ENCODE results near the gene GJD3.

The GJD3 gene

DNA sequence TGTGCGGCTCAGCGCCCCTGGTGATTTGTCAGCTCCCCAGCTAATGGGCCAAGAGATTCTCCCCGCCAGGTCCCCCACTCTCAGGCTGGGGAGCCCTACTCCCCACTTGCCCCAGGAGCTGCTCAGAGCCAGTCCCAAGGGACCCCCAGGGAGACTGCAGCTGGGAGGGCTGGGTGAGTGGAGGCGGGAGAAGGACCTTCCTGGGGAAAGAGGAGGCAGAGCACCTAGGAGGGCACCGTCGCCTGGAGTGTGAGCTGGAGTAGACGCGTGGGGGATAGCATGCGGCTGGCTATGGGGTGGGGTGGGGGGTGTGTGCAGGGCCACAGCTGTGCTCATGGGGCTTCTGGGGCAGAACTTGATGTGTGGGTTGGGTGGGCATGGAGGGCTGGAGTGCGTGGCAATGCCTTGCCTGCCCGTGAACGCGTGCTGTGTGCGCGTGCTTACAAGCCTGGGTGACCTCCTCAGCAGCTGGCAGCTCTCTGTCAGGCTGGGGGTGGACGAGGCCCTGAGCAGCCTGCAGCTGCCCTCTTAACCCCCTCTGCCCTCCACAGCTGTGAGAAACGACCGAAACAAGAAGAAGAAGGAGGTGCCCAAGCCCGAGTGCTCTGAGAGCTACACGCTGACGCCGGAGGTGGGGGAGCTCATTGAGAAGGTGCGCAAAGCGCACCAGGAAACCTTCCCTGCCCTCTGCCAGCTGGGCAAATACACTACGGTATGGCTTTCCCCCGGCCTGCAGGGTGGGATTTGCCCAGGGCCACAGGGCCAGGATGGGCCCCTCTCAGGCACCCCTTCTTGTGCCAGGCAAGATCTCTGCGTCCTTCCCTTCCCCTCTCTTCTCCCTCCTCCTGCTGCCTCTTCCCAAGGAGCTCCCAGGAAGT is 12.9 kb downstream of the GJD3 start:
- DNase-seq = no peak

DNA sequence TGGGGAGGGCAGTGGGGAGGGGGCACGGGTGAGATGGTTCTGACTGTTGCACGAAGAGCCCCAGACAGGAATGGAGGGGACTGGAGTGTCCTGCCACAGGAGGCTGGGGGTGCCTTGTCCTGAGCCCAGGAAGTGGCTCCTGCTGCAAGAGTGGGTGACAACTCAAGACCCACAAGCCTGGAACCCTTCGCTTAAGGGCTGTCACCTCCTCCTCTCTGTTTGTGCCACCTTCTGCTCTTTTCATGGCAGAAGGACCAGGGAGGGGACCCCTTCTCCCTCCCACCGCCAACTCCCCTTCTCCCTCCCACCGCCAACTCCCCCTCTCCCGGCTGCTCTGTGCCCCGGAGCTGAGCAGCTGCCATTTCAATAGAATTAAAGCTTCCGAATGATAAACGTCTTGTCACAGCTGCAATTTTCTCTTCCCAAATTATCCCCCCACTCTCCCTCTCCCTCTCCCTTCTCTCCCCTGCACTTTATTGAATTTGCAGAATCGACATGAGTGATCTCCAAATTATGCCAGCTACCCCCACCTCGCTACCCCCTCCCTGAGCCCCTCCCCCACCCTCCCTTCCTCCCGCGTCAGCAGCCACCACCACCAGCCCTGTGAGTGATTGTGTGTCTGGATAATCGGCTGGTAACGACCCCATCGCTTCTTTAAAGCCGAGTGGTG is 13.7 kb downstream of the GJD3 start:
- no peak for DNase-seq

DNA sequence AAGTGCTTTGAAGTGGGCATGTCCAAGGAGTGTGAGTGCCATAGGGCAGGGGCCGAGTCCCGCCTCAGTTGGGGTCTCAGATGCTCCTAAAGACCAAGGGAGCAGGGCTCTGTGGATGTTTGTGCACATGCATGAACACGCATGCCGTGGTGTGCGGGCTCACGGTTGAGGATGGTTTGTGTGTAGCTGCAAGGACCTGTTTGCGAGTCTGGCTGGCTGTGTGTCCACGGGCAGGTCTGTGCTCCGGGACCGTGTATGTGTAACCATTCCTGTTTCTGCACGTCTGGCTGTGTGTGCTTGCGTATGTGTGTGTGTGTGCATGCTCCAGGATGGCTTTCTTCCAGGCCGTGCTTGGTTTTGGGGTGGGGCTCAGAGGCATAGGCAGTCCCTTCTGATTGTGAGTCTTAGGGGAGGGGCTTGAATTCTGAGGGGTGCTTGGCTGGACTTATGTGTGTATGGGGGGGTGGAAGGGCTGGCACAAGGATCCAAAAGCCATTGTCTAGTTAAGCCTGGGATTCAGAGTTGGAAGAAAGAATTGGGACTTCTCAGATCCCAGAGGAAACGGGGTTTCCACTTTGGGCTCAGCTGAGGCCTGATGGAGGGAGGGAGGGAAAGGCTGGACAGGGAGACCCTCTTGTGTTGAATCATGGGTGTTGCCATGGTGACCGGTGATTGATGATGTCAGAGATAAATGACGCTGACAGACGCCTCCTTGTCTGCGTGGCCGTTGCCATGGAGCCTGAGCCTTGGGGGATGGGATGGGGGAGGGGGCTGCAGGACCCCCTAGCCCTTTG is 14.4 kb downstream of the GJD3 start:
- no peak for DNase-seq

DNA sequence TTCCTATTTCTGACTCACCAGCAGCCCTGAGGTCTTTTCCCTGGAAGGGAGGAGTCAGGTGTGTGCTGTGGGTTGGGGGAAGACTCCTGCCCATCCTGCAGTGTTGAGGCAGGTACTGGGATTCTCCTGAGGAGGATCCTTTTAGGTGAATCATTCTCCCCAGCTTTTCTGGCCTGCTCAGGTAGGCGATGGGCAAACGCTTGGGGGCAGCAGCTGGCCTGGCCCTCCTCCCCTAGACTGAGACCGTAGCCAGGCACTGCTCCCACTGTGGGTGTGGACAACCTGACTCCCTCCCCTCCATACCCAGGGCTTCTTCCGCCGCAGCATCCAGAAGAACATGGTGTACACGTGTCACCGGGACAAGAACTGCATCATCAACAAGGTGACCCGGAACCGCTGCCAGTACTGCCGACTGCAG is 15.1 kb downstream of the GJD3 start:
- DNase-seq = no peak

DNA sequence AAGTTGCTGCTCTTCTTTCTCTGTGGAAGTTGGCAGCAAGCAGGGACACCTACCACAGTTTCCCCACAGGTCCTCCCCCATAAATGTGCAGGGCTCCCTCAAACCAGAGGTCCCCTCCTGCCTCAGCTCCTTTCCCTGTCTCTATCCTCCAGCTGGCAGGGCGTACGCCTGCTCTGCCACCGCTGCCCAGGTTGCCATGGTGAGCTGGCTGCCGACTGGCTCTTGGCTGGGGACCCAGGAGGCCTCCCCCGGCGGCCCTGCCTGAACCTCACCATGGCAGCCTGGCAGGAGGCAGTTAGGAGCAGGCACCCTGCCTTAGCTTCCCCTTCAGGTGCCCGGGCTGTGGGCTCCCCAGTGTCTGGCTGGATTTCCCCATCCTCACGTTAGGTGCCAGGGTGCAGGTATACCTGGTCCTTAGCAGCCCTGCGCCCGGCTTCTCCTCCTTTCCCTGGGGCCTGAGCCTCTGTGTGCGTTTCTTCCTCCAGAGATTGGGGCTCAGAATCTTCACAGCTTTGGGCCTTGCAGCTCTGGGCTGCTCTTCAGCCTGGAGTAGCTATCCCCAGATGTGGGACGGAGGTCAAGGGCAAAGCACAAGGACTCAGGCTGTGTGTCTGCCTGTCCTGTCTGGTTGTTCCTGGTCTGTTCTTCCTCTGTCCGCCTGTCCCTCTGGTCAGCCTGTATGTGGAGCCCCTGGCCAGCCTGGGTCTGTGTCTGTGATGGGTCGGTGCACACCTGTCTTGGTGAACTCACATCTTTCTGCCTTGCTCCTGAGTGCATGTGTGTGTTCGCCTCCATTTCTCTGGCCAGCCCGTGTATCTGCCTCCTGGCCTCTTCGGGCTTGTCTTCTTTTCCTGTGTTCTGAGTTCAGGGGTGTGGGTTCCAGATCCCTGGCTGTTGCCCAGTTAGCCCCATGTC is 15.7 kb downstream of the GJD3 start:
- no peak for DNase-seq

DNA sequence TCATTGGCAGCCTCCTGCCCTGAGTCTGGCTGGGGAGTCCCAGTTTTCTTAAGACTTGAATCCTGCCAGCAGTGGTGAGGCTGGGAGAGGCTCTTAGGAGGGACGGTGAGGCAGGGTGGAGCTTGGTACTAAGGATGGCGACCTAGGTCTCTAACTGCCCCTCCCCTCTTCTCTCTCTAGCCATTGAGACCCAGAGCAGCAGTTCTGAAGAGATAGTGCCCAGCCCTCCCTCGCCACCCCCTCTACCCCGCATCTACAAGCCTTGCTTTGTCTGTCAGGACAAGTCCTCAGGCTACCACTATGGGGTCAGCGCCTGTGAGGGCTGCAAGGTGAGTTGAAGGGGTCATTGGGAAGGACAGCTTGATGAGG is 16.4 kb downstream of the GJD3 start:
- DNase-seq = no peak

DNA sequence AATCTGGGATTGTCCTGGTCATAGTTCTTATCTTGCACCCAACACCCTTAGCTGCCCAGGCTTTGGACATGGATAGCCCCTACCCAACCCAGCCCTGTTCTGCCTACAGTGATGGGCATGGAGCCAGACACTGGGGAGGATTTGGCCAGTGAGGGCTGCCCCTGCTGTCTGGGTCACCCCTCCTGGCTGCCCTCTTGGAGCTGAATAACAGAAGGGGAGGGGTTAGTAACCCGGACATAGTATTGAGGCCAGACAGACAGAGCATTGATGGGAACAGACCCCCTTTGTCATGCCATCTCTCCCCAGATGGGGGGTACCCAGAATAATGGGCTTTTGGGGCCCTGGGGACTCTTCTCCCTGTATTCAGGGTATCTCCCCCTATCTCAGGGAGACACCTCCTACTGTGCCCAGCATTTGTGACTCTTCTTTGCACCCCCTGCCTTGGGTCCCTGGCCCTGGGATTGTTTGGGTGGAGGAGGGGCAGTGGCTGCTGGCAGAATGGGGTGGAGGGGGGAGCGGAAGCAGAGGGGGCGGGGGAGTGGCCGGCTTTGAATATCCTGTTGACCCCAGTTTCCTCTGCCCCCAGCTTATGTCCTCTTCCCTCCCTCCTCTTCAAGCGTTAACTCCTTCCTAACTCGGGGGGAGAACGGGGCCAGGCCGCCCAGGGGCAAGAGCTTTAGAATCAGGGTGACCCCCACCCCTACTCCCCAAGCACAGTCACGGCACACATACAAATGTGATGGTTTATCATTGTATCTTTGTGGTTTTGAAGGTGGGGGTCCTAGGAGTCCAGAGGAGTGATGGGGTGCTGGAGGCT is 17.0 kb downstream of the GJD3 start:
- no peak for DNase-seq

DNA sequence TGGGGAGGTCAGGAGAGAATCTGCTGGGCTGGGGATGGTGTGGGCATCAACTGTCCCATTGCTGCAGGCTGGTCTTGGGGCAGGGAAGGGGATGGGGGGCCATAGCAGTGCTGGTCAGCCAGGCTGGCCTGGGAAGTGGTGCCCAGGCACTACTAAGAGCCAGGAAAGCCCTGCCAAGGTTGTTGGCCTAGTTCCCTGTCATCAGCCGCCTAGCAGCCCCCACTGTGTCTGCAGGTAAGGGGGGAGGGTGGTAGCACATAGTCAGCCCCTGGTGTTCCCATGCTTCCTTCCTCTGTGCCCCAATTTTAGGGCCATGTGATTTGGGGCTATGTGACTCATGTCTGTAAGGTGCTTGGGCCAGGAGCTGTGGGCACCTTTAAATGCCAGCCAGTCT is 17.8 kb downstream of the GJD3 start:
- DNase-seq = no peak

DNA sequence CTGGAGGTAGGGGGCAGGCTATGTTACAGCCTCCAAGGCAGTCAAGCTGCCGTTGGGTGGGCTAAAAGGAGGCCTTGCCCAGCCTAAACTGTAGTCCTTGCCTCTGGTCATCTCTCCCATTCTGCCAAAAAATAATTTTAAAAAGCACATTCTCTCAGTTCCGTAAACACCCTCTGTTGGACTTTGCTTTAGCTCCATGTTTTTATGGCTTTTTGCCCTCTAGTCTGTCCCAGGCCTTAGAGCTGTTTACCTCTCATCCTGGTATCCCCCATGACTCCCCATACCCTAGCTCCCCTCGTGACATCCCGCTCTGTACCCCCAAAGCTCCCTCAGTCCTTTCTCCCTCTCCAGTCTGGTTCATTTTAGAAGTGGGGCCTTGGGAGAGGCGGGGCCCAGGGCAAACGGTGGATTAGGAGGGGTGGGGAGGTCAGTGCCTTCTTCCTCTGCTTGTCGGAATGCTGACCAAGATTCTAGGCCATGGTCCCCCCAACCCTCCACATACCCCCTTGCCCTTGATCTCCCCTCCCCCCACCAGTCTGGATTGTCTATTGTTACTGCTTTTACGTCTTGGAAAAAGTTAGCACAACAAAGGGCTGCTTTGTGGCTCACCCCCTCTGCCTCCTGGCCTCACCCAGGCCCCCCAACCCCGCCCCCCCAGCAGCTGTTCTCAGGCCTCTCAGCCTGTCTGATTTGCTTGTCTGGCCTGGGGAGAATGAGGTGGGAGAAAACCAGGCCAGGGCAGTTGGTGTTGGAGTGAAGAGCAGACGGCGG is 18.4 kb downstream of the GJD3 start:
- DNase-seq = no peak

DNA sequence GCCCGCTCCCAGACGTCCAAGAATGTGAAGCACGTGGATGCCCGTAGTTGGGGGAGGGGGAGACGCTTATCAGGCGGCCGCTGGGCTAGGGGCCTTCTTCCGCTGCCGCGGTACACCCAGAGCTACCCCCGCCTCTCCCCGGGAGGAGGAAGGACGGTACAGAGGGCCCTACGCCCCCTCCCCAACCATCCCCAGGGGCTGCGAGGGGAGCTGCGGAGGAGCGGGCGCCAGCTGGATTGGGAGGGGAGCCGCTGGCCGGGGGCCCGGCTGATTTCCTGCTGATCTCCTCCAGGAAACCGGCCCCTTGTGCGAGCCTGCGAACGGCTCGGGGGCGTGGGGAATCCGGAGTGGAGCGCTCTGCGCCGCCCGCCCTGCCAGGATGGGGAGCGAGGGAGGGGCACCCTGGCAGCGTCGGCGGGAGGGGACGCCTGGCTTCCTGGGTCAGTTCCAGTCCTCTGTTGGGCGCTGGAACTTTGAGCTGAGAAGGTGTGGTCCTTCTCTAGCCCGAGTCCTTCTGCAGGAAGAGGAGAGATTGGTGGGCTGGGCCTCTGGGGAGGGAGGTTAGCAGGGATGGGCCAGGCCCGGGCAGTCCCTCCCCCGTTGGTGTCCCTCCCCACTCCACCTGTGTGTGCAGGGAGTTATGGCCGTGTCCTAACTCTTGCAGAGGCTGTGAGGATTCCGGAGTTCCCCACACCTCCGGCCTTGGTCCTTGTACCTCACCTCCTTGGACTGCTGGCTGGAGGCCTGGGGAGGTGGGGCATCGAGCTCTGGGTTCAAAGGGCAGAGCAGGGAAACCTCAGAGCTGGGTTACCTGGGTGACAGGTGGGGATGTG is 19.2 kb downstream of the GJD3 start:
- peak; percentile 72 for DNase-seq

DNA sequence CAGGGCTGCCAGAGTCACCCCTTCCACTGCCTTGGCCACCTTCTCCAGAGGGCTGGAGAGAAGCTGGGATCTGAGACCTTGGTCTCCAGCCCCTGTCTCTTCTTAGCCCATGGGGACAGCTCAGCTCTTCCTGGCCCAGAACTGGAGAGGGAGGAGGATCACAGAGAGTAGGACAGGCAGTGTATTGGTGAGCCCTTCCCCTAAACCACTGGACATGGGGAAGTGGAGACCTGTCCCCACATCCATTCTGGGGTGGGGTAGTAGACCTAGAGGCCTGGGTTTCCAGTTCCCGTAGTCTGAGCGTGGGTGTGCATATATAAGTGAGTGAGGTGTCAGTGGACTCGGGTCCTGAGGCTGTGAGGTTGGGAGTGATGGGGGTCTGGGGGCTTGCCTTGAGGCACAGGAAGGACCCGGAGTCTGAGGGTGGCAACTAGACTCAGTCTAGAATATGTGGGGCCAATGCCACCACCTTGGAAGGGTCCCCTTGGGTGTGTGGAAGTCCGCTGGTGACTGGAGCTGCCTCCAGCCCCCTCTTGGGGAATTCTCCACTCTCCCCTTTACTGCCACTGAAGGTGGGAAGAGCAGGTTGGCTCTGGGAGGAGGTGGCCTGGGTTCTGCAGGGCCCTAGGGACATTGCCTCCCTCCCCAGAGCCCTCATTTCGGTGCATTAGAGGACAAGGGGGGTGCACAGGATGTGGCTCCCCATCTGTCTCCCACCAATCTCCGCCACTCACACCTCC is 19.9 kb downstream of the GJD3 start:
- no peak for DNase-seq

DNA sequence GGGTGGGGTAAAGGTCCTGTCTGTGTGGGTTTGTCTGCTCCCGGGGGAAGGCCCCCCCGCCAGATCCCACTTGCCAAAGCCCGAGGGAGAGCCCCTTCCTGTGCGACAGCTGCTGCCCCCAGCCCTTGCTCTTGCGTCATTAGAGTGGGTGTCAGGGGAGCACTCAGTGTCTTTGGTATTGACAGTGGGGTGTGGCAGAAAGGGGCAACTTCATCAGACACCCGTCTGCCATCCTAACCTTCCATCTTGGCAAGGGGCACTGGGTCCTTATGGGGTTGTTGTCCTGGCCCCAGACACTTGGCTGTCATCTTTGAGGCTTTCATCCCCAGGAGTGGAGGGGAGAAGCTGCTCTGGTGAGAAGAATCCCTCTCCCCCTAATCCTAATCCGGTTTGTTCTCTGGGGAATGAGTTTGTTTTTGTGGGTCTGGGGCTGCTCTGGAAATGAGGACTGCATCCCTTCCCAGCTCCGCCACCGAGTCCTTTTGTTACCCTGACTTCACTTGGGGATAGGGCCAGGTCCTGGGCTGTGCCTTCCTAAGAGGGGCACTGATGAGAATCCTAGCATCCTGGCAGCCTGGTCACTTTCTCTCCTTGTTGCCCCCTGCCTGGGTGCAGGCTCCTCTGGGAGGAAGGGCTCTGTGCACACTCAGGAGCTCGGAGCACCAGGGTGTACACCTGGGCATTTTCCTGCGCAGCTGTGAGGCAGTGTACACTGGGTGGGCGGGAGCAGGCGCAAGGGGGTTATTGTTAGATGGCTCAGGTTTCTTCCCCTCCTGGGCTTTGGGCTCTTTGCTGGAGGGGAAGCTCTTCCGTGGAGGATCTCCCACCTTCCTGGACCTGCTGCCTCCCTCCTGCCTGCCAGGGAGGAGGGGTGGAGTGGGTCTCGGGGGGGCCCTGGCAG is 21.1 kb downstream of the GJD3 start:
- DNase-seq = peak; percentile 12

DNA sequence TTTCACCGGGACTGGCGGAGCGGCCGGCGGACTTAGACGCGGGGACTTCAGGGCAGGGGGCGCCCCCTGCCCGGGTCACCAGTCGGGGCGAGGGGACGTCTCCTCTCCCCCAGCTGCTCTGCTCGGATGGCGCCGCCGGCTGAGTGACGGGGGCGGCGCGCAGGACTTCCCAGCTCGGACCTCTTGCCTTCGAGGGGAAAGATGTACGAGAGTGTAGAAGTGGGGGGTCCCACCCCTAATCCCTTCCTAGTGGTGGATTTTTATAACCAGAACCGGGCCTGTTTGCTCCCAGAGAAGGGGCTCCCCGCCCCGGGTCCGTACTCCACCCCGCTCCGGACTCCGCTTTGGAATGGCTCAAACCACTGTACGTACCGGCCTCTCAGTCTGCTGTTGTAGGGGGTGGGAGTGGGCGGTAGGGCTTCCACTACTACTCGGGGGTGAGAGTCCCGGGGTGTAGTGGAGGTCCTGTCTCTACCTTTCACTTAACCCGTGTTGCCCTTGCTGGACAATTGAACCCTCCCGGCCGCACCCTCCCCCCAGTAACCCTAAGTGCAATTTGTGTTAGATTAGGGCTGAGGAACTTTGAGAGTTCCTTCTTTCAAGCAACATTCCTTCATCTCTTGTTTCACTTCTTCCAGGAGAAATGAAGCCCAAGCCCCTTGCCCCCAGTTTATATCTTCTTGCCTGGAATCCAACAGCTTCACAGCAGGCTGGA is 21.9 kb downstream of the GJD3 start:
- no peak for DNase-seq

DNA sequence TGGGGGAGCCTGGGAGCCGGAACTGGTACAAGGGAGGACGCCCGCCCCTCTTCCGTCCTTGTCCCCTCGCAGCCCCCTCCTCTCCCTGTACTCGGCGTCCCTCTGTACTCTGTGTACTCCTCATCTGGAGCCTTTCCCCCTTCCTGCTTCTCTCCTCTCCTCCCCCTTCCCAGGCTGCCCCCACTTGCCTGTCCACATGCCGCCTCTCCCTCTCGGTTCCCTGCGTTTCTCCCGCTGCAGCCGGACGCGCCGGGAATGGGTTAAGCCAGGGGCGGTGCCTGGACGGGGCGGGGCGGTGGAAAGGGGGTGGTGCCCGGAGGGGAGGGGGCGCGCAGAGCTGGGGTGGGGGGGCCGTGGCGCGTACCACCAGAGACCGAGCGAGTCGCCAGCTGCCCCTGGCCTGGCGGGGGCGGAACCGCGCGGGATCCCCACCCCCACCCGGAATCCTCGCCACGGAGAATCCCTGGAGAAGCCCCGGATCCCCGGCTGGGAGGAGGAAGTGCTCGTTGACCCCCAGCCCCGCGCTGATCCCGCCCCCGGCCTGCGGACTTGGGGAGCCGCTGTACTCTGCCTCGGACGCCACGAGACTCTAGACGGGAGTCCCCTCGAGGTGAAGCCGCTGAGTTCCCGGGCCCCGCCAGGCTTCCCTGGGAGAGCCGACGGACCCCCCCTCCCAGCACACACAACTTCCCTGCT is 22.6 kb downstream of the GJD3 start:
- DNase-seq = peak; percentile 72

DNA sequence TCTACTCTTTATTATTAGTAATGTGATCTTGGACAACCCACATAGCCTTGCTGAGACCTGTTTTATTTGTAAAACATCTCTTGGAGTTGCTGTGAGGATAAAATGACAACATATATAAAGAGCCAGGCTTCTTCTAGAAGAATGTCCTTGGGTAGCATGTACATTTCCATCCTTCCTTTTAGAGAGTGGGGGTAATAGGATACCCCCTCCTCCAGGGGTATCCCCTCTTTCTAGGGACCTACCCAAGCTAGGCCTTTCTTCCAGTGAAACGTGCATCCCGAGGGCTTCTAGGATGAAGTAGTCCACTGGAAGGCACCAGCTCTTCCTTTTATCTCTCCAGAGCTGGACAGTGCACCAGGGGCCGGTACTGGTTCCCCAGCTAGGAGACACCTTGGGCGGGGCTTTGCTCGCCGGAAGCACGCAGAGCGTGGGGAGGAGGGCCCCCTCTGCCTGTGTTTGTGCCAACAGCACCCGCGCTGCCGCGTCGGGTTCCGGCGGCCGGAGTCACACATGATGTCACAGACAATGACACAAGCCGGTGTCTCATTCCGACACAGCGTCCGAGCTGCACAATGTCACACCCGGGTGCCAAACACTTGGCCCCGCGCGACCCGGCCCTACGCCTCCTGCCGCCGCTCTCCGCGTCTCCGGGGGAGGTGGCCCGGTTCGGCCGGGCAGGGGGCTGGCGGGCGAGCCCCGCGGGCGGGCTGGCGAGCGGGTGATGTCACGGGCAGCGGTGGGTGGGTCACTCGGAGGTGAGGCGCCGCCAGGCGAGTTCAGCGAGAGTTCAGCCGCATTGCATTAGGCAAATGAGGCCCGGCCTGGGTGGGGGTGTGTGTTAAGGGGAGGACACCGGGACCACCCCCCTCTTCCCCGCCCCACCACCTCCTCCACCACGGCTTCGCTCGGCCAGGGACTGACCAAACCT is 23.4 kb downstream of the GJD3 start:
- DNase-seq = peak; percentile 78

DNA sequence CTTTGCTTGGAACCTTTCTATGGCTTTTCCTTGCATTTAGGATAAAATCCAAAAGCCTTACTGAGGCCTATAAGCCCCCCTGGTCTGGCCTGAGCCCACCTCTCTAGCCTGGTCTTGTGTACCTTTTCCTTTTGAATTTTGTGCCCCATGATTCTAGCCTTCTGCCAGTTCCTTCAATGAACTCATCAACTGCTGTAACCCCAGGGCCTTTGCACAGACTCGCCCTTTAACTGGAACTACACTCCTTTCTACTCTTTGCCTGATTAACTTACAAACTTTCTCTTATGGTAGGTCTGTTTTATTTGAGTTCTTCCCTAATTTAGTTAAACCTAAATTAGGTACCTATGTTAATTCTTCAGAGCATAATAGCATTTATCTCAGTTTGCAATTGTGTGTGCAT is 24.2 kb downstream of the GJD3 start:
- DNase-seq = no peak

Data from NCI-H146 (cell line).